Measurements from ENCODE around the gene RAB11FIP3.
"Not testable (repeated sequence)": the region's sequence is repeated elsewhere in the genome, so short reads cannot be mapped to it uniquely, and the experiment has no call there.

Gene RAB11FIP3

DNA sequence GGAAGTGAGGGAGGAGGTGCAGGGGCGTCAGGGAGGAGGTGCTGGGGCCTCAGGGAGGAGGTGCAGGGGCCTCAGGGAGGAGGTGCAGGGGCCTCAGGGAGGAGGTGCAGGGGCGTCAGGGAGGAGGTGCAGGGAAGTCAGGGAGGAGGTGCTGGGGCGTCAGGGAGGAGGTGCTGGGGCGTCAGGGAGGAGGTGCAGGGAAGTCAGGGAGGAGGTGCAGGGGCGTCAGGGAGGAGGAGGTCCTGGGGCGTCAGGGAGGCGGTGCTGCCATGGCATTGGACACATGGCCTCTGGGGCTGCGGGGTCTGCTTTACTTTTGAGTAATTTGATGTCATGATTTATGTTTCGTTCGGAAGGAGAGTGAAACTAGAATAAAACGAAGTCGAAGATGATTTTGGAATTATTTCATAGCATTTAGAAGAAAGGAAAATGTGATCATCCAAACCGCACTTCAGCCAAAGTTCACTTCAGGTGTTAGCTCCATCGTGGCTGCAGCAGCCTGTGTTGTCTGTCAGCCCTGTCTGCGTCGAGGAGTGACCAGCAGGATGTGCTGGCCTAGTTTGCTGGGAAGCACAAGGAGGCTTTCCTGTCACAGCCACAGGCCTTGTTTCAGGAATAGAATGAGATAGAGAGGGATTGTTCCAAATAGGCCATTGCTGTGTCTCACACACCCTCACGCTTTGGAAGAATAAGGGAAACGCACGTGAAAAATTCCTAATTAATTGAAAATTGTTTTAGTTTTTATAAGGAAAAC, 42.8 kb downstream of the RAB11FIP3 start:
- no peak for DNase-seq

DNA sequence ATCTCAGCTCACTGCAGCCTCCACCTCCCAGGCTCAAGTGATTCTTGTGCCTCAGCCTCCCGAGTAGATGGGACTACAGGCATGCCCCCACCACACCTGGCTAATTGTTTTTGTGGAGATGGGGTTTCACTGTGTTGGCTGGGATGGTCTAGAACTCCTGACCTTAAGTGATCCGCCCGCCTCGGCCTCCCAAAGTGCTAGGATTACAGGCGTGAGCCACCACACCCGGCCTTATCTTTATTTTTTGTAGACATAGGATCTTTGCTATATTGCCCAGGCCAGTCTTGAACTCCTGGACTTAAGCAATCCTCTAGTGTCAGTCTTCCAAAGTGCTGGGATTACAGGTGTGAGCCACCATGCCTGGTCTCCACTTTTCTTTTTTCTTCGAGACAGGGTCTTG, 44.0 kb downstream of the RAB11FIP3 start:
- not testable (repeated sequence) for DNase-seq

DNA sequence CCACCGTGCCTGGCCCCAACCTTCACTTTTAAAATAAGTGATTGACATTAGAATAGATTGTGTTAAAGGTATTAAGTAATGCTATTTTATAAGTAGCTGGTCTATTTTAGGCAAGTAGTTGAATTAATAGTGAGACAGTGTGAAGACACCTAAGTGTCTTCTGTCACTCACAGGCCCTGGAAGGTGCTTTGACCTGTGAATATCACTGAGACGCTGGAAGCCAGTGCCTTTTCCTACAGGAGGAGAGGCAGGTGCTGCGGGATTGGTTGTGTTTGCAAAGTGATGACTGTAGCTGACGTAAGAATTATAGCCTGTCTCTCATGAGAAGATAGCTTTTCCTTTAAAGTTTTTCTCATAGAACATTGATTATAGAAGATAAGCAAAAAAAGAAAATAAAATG, 45.0 kb downstream of the RAB11FIP3 start:
- no peak for DNase-seq

DNA sequence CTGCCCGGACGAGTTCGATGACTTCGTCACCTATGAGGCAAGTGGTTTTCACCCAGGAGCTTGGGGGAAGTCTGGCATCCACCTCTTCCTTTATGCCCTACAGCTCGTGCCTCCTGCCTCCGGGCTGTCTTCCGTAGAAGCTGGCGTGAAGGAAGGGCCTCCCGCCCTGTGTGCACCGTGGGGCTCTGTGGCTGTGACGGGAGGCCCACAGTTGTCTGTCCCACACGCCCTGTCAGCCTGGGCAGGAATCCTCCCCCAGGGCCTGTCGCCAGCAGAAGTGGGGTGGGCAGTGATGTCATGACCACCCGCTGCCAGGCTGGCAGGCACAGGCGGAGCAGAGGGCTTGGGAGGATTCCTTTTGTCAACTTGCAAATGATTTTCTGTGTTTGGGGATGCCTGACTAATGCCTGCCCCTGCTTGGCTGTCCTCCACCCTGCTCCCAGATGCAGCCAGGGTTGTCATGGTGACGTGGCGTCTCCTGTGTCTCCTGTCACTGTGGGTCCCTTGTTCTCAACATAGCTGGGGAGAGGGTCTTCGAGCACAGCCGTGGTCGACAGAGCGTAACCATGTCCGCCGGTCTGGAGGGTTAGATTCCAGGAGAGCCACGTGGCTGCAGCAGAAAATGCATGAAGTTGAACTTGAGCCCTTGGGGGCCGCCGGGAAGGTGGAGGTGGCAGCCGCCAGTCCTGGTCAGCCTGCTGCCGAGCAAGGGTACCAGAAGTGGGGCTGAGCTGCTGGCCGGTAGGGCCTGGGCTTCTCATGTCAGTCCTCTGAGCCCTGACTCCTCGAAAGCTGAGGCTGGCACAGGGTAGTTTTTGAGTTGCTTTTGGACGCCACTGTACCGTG, 46.1 kb downstream of the RAB11FIP3 start:
- peak; percentile 20 for DNase-seq

DNA sequence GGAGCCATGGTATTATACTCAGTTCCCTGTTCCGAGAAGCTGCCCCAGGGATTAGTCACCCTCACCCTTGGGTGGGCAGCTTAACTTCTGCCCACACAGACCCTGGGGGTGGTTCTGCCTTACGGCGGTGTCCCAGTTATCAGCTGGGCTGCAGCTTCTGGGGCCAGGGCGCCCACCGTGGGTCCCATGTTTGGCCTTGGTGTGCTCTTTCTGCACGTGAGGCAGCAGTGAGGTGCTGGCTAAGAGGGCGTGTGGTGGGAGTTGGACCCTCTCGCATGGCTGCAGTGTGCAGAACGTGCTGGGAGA, 46.7 kb downstream of the RAB11FIP3 start:
- DNase-seq, result no peak

DNA sequence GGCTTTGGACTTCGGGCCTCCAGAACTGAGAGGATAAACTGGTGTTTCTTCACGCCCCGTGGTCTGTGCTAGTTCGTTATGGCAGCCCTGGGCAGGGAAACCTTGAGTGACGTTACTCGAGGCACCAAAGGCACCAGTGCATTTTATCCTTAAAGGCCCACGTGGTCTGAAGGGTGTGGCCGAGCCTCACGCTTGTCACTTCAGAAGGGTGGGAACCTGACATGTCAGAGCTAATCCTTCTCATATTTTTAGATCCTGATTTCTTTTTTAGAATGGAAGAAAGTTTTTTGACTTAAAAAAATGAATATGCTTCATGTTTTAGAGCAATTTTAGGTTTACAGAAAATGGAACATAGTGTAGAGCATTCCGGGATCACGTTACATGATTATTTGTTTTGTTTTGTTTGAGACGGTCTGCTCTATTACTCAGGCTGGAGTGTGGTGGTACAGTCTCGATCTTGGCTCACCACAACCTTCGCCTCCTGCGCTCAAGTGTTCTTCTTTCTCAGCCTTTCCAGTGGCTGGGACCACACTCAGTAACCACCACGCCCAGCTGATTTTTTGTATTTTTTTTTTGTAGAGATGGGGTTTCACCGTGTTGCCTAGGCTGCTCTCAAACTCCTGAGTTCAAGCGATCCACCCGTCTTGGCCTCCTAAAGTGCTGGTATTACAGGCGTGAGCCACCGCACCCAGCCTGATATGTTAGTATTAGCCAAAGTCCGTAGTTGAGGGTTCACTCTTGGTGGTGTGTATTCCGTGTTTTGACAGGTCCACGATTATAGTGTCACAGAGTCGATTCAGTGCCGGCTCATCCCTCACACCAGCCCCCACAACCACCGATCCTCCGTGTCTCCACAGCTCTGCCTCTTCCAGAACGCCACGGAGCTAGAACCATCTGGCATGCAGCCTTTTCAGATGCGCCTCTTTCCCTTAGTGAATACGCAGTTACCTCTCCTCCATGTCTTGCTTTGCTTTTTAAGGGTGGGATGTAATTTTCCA, 47.9 kb downstream of the RAB11FIP3 start:
- DNase-seq, result no peak

DNA sequence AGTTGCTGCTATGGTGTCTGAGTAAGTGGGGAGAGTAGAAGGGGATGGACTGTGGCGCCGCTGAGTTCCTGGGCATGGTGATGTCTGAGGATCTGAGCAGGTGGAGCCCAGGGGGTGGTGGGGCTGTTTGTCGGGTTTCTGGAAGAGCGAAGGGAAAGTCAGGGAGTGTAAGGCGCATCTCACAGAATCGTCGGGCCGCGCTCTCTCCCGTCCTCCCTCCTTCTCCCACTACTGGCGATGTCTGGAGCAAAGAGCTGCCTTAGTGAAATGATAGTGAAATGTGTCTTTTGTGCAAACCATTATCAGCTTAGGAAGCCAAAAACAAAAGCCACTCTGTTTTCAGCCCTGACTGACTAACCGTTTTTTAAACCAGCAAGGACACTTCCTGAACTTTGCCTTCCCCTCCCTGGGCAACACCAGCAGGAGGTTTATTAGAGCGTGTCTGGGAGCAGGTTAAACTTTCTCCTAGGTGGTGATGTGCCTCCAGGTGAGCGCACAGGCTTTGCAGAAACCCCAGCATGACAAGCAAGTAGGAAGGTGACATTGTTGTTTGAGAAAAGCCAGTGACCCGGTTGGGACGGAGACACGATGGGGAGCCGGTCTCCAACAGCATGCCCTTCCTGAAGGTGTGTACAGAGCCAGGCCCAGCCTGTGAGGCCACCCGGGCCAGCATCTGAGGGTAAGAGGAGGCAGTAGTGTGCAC, 49.1 kb downstream of the RAB11FIP3 start:
- no peak for DNase-seq

DNA sequence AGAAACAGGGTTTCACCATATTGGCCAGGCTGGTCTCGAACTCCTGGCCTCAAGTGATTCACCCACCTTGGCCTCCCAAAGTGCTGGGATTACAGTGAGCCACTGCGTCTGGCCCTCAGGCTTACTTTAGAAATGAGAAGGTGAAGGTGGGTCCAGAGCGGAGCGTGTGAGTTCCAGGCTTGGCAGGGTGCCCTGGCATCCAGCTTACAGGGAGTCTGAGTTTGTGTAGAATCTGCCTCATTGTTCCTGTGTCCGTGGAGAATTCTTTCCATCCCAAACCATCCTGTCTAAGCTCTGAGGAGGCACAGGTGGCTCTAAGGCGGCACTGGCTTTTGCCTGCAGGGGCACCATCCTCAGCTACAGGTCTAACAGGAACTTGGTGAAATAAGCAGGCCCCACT, 50.6 kb downstream of the RAB11FIP3 start:
- no peak for DNase-seq

DNA sequence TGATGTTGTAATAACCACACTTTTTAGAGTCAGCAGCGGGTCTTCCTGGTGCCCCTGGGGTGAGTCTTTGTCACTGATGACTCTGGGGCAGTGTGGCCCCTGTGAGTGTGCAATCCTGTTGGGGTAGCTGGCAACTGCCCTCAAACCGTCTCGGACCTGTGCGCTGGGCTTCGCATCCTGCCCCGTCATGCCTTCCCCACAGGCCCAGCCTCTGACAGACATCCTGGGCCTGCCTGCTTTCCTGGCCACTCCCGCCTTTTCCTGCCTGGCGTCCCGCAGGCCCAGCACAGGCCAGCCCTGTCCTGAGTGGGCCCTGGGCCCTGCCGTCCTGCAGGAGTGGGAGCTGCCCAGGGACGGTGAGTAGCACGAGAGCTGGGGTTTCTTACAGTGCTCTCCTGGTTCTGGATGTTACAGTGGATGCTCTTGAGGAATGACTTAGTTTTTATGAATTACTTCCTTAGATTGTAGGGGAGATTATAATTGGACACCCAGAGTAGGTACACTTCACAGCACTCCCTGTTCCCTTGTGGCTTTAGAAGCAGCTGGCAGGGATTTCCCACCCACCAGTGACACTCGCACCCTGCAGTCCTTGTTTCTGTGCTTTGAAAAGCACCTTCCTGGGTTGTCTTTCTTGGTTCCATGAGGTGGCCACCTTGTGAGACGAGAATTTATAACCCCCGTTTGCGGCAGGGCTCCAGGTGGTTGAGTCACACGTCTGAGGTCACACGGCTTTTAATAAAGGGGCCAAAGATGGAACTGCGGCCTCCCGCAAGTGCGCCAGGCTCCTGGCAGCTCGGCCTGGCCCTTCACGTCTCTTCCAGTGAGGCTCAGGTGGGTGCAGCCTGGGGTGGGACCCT, 52.1 kb downstream of the RAB11FIP3 start:
- DNase-seq, result no peak

DNA sequence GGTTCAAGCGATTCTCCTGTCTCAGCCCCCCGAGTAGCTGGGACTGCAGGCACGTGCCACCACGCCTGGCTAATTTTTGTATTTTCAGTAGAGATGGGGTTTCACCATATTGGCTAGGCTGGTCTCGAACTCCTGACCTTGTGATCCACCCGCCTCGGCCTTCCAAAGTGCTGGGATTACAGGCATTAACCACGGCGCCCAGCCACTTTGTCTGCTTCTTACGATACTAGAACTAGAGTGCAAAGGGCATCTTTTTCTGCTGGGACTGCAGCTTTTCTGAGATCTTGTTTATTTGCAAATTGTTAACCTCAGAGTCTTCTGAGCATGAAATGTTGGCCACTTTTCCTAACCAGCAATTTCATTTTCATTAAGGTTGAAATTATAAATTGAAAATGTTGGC, 52.8 kb downstream of the RAB11FIP3 start:
- DNase-seq, result not testable (repeated sequence)

DNA sequence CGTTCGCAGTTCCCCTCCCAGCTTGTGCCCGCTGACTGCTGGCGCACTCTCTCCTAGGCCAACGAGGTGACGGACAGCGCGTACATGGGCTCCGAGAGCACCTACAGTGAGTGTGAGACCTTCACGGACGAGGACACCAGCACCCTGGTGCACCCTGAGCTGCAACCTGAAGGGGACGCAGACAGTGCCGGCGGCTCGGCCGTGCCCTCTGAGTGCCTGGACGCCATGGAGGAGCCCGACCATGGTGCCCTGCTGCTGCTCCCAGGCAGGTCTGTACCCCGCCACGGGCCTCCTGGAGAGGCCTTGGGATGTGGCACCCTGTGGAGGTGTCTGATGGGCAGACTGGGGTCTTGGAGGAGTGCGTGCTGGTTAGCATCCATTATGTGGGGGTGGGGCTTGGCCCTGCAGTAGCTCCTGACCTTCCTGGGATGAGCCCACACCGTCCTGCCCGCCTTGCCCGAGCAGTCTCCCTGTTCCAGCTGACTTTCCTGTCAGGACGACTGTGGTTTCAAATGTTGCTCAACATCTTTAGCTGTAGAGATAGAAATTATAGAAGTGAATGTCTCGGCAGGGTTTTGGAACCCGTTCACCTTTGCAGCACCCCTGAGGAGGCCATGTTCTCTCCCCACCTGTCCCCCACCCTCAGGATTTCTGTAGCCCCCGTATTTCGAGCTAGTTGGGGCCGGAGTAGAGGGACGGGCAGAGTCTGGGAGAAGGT, 57.2 kb downstream of the RAB11FIP3 start:
- no peak for DNase-seq

DNA sequence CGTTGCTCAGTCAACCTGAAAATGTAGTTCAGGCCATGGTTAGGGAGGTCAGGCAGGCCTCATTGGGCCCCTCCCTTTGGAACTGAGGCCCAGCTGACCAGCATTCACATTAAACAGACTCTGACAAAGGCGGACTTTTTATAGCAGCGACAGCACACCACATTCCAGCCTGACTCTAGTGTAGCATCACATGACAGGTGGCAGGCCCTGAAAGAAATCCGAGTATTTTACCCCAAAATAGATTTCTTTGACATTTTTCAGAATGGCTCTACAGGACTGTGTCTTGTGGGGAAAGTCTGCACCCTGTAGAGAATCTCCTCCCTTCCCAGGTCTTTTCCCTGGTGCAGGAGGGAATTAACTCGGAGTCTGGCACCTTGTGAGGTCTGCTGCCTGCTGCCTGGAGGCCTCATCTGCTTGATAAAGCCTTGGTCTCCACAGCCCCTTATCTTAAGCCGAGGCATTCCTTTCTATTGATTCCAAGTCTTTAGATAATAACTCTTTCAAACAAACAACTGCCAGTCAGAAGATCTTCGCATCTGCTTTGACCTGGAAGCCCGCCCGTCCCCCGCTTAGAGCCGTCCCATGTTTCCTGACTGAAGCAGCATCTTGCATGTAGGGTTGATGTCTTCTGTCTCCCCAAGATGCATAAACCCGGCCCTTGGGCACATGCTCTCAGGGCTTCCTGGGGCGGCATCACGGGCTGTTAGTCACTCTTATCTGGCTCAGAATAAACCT, 58.1 kb downstream of the RAB11FIP3 start:
- DNase-seq, result no peak

DNA sequence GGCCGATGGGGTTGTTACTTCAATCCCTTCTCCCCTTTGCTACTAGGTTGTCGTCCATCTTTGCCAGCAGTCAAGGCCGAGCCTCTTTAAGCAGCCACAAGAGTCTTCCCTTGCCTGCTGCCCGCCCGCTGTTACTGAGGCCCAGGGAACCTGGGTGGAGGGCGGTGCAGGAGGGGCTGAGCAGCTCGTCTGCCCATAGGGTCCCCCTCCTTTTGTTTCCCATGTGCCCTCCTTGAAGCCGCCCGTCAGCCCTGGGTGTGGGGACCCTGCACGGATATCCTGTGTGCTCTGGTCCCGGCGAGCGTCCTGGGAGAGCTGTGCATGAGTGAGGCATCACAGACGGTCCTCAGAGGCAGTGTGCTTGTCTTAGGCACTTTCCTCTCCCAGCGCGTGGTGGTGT, 64.2 kb downstream of the RAB11FIP3 start:
- DNase-seq, result no peak

DNA sequence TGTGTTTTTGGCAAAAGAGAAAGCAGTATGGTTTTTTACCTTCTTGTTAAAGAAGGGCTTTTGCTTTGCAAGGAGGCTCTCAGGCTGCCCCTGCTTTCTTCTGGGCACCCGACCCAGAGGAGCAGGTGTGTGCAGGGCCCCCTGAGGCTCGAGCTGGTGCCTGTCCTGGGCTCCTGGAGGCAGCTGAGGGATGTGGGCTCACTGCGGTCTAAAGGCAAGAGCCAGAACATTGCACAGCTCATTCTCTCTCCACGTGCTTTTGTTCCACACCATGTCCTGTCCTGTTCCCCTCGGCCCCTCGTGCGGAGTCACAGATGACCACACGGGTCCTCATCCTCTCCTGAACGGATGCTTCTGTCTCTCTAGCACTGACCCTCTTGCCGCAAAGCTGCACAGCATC, 65.3 kb downstream of the RAB11FIP3 start:
- no peak for DNase-seq

DNA sequence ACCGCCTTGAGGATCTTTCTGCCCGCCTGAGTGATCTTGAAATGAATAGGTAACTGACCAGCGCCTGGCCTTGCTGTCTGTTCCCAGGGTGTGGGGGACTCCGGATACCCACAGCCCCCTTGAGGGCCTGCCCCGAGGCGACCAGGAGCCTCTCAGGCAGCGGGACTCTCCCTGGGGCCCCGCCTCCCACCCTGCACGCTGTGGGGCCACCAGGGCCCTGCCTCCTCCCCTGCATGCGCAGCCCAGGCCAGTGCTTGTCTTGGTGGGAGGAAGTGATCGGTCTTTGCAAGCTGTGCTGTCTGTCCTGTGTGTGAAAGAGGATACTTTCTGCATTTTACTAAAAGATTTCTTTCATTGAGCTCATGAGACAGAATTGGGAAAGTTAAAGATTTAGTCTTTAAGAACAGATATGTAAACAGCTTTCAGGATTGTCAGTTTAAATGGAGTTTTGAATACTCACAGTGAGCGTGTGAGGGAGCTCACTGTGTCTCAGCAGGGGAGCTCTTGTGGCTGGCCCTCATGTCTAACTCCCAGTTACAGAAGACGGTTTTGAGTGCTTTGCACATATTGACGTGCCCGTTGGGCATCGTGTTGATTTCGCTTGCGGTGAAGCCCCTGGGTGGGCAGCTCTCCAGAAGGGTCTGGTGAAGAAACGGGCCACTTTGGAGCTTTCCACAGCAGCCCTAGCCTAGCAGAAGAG, 65.9 kb downstream of the RAB11FIP3 start:
- no peak for DNase-seq

DNA sequence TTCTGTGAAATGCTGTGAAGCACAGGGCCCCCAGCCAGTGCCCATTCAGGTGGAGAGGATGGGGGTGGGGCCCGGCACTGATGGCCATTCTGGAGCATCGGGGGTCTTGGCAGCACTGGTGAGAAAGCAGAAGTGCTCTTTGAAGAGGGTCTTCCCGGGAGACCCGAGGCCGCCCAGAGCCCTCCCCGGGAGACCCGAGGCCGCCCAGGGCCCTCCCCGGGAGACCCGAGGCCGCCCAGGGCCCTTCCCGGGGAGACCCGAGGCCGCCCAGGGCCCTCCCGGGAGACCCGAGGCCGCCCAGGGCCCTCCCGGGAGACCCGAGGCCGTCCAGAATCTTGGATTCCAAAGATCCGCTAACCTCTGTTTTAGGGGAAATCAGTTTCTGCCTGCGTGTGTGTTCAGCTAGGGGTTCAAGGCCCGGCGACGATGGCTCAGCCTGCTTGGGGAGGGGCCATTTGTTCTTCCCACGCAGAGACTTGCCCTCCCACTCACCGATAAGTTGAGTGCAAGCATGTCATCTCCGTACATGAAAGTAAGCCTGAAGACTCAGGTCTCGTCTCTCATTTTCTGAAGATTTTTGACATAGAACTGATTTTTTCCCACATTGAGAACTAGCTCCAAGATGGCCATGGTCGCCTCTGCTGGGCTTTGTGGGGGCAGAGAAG, 66.9 kb downstream of the RAB11FIP3 start:
- DNase-seq, result no peak

DNA sequence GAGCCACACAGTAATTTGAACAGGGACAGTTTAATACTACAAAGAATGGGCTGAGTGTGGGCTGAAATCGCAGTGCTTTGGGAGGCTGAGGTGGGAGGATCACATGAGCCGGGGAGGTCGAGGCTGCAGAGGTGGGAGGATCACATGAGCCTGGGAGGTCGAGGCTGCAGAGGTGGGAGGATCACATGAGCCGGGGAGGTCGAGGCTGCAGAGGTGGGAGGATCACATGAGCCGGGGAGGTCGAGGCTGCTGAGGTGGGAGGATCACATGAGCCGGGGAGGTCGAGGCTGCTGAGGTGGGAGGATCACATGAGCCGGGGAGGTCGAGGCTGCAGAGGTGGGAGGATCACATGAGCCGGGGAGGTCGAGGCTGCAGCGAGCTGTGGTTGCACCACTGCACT, 69.2 kb downstream of the RAB11FIP3 start:
- not testable (repeated sequence) for DNase-seq

DNA sequence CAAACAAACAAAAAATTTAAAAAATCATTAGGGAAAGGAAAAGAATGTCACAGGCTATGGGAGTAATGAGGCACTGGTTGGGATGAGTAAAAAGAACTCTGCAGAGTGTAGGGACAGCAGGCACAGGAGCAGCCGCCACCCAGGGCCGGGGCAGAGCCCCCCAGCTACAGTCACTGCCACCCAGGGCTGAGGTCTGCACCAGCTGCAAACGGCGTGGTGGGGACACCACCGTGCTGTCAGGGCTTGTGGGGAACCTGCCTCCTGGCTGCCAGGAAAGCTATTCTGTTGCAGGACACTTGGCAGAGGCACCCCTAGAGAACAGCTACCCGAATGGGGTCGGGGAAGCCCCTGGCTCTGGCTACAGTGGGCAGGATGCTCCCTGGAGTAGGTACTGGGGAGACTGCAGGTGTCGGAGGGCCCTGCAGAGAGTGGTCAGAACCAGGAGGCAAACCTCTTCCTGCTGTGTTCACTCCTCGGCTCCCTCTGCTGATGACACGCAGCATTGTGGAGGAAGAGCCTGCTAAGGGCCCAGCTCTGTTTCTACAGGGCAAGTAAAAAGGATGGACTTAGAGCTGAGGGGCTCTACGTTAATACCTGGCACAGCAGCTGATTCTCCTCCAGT, 69.8 kb downstream of the RAB11FIP3 start:
- peak; percentile 12 for DNase-seq

All from fibroblast of upper back skin (primary cell).